ENCODE data around the gene FOXP1. TPM values are rescaled to one million over a fixed set of nuclear protein-coding genes. Genes with fewer than 3 reads are reported as not detected.

Gene FOXP1
- polyA plus RNA-seq, 1 donor from 2014 or later: 5.6 TPM

DNA sequence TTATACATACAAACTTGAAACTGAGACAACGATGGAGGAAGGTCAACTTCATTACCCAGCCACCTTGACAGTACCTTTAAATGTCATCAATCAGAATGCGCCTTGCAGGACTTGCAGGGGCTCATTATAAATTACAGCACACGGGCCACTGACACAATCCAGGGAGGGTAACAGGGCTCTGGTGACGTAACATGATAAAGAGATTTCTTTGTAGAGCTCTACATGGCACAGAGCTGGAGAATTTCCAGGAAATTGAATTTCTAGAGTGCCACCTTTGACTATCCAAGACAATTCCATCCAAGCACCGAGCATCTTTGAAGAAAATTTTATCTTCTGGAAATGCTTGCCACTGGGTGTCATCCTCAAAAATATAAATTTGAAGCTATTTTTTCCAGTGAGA, 486.0 kb downstream of the FOXP1 start:
- Histone ChIP-seq H3F3A (ENCODE audit: insufficient read depth, low read length, poor library complexity, severe bottlenecking) (no peaks in the 10 kb centered on the region), H4K20me1 (ENCODE audit: insufficient read depth) (no peaks in the 10 kb centered on the region), H3K9me2 (ENCODE audit: insufficient read depth, low read length) (no peaks in the 10 kb centered on the region), H3K4me2 (ENCODE audit: low read length) (no peak overlapping the region), H3K36me3 (ENCODE audit: insufficient read depth, low read length) (no peaks in the 10 kb centered on the region), H3K9me3 (ENCODE audit: low read length) (no peaks in the 10 kb centered on the region), H3K4me3 (ENCODE audit: low read length) (no peak overlapping the region), H3K79me2 (replicated peaks; ENCODE audit: insufficient read depth, low read length) (no peaks in the 10 kb centered on the region), H3K27me3 (ENCODE audit: insufficient read depth, low read depth, low read length) (no peaks in the 10 kb centered on the region), H2AFZ (ENCODE audit: low read depth, low read length) (no peak overlapping the region), H3K27ac (ENCODE audit: low read length) (no peak overlapping the region), H3K9ac (ENCODE audit: low read length) (no peak overlapping the region)
- TF ChIP-seq EP300 (conservative IDR thresholded peaks at IDR 0.05; ENCODE audit: poor library complexity, severe bottlenecking) (no peak), POLR2AphosphoS5 (IDR thresholded peaks at IDR 0.05) (no peak), EZH2 (IDR thresholded peaks at IDR 0.05; ENCODE audit: borderline replicate concordance, insufficient read depth, low read length, poor library complexity, severe bottlenecking) (no peak), TAF1 (IDR thresholded peaks at IDR 0.05; ENCODE audit: low read depth) (no peak), RAD21 (conservative IDR thresholded peaks at IDR 0.05) (no peak), MXI1 (conservative IDR thresholded peaks at IDR 0.05; ENCODE audit: poor library complexity, severe bottlenecking) (no peak), SMC3 (conservative IDR thresholded peaks at IDR 0.05; ENCODE audit: poor library complexity) (no peak)
- TF ChIP-seq, protein P1, sequence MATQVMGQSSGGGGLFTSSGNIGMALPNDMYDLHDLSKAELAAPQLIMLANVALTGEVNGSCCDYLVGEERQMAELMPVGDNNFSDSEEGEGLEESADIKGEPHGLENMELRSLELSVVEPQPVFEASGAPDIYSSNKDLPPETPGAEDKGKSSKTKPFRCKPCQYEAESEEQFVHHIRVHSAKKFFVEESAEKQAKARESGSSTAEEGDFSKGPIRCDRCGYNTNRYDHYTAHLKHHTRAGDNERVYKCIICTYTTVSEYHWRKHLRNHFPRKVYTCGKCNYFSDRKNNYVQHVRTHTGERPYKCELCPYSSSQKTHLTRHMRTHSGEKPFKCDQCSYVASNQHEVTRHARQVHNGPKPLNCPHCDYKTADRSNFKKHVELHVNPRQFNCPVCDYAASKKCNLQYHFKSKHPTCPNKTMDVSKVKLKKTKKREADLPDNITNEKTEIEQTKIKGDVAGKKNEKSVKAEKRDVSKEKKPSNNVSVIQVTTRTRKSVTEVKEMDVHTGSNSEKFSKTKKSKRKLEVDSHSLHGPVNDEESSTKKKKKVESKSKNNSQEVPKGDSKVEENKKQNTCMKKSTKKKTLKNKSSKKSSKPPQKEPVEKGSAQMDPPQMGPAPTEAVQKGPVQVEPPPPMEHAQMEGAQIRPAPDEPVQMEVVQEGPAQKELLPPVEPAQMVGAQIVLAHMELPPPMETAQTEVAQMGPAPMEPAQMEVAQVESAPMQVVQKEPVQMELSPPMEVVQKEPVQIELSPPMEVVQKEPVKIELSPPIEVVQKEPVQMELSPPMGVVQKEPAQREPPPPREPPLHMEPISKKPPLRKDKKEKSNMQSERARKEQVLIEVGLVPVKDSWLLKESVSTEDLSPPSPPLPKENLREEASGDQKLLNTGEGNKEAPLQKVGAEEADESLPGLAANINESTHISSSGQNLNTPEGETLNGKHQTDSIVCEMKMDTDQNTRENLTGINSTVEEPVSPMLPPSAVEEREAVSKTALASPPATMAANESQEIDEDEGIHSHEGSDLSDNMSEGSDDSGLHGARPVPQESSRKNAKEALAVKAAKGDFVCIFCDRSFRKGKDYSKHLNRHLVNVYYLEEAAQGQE (IDR thresholded peaks at IDR 0.05; ENCODE audit: borderline replicate concordance): no peak
- TF ChIP-seq, protein P2, sequence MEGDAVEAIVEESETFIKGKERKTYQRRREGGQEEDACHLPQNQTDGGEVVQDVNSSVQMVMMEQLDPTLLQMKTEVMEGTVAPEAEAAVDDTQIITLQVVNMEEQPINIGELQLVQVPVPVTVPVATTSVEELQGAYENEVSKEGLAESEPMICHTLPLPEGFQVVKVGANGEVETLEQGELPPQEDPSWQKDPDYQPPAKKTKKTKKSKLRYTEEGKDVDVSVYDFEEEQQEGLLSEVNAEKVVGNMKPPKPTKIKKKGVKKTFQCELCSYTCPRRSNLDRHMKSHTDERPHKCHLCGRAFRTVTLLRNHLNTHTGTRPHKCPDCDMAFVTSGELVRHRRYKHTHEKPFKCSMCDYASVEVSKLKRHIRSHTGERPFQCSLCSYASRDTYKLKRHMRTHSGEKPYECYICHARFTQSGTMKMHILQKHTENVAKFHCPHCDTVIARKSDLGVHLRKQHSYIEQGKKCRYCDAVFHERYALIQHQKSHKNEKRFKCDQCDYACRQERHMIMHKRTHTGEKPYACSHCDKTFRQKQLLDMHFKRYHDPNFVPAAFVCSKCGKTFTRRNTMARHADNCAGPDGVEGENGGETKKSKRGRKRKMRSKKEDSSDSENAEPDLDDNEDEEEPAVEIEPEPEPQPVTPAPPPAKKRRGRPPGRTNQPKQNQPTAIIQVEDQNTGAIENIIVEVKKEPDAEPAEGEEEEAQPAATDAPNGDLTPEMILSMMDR (IDR thresholded peaks at IDR 0.05; ENCODE audit: poor library complexity, severe bottlenecking): no peak

DNA sequence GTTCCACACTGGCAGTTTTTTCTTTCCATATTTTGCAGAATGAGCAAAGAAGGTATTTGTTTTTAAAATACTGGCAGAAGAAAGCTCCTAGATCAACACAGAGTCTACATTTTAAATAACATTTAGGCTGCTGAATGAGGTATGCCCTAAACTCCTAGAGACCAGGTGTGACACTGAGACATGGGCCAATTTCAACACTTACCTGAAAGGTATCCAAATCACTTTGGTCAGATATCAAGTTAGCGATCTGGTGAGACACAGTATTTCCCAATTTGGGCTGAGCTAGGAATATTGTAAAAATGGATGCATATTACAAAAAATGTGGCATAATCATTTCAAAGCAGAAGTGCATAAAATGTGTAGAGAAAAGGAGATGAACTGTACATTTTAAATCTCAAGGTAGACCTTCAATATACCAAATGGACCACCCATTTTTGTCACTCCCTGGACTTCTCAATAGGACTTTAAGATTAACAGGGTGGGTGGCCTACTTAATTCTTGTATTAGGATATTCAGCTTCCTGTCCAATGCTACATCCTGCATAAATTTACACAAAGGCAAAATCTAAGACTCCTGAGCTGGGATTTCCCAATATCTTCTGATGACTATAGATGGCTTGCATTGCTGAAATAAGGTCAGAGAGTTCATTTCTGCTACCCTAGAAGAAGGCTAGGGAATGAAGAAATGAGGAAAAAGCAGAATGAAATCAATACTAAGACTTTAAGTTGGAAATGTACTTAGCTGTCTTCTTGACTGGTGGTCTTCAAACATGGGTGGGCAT, 487.8 kb downstream of the FOXP1 start:
- Histone ChIP-seq H3K36me3 (ENCODE audit: insufficient read depth, low read length) (no peaks in the 10 kb centered on the region), H2AFZ (ENCODE audit: low read depth, low read length) (no peak overlapping the region), H3K9me2 (ENCODE audit: insufficient read depth, low read length) (no peaks in the 10 kb centered on the region), H3F3A (ENCODE audit: insufficient read depth, low read length, poor library complexity, severe bottlenecking) (no peaks in the 10 kb centered on the region), H3K79me2 (replicated peaks; ENCODE audit: insufficient read depth, low read length) (no peaks in the 10 kb centered on the region), H3K4me2 (ENCODE audit: low read length) (no peak overlapping the region), H3K9ac (ENCODE audit: low read length) (no peak overlapping the region), H3K9me3 (ENCODE audit: low read length) (no peaks in the 10 kb centered on the region), H3K27ac (ENCODE audit: low read length) (no peak overlapping the region), H4K20me1 (ENCODE audit: insufficient read depth) (no peaks in the 10 kb centered on the region), H3K27me3 (ENCODE audit: insufficient read depth, low read depth, low read length) (no peaks in the 10 kb centered on the region), H3K4me3 (ENCODE audit: low read length) (no peak overlapping the region)
- TF ChIP-seq, protein P1 (IDR thresholded peaks at IDR 0.05; ENCODE audit: borderline replicate concordance): no peak
- TF ChIP-seq TAF1 (IDR thresholded peaks at IDR 0.05; ENCODE audit: low read depth) (no peak), POLR2AphosphoS5 (IDR thresholded peaks at IDR 0.05) (no peak)
- TF ChIP-seq, protein P2 (IDR thresholded peaks at IDR 0.05; ENCODE audit: poor library complexity, severe bottlenecking): no peak
